Measurements from ENCODE around the gene C1QTNF4.
"Not testable (repeated sequence)": the region's sequence is repeated elsewhere in the genome, so short reads cannot be mapped to it uniquely, and the experiment has no call there.

Gene C1QTNF4

GRCh38 chr11:47566149-47566698, 28.0 kb downstream of the C1QTNF4 start:
- H3K27ac ChIP-seq: peak overlapping the region; percentile 91
- H3K36me3 ChIP-seq: peaks cover 25% of the 10 kb centered on the region
- H3K4me3 ChIP-seq (ENCODE audit: low read depth, low read length): peak overlapping the region; percentile 67
- H3K27me3 ChIP-seq (ENCODE audit: insufficient read depth, low read depth, severe bottlenecking): no peaks in the 10 kb centered on the region
- TF ChIP-seq, protein P1, sequence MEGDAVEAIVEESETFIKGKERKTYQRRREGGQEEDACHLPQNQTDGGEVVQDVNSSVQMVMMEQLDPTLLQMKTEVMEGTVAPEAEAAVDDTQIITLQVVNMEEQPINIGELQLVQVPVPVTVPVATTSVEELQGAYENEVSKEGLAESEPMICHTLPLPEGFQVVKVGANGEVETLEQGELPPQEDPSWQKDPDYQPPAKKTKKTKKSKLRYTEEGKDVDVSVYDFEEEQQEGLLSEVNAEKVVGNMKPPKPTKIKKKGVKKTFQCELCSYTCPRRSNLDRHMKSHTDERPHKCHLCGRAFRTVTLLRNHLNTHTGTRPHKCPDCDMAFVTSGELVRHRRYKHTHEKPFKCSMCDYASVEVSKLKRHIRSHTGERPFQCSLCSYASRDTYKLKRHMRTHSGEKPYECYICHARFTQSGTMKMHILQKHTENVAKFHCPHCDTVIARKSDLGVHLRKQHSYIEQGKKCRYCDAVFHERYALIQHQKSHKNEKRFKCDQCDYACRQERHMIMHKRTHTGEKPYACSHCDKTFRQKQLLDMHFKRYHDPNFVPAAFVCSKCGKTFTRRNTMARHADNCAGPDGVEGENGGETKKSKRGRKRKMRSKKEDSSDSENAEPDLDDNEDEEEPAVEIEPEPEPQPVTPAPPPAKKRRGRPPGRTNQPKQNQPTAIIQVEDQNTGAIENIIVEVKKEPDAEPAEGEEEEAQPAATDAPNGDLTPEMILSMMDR (IDR thresholded peaks at IDR 0.05; ENCODE audit: low read depth, low read length): no peak
- DNase-seq: peak; percentile 39
- H3K9me3 ChIP-seq (ENCODE audit: severe bottlenecking): no peaks in the 10 kb centered on the region

- Histone ChIP-seq H3K4me3 (ENCODE audit: low read depth, low read length) (peak within 1 kb of the TSS; percentile 67), H3K9me3 (ENCODE audit: severe bottlenecking) (no peaks in the 10 kb centered on the region), H3K27ac (peak within 1 kb of the TSS; percentile 91), H3K36me3 (peaks cover 25% of the 10 kb centered on the region), H3K27me3 (ENCODE audit: insufficient read depth, low read depth, severe bottlenecking) (no peaks in the 10 kb centered on the region)
- DNase-seq: peak; percentile 84
- TF ChIP-seq, protein P1 (IDR thresholded peaks at IDR 0.05; ENCODE audit: low read depth, low read length): no peak
Measured at GRCh38 chr11:47565340-47566148, 28.7 kb downstream of the C1QTNF4 start, which contains the start of gene PTPMT1. PTPMT1 (plus strand) TSS chr11:47565599; CDS start chr11:47565623, 24 bp downstream.

GRCh38 chr11:47564933-47565339, 29.3 kb downstream of the C1QTNF4 start:
- no peaks in the 10 kb centered on the region for H3K27me3 ChIP-seq (ENCODE audit: insufficient read depth, low read depth, severe bottlenecking)
- peak overlapping the region; percentile 91 for H3K27ac ChIP-seq
- TF ChIP-seq, protein P1 (IDR thresholded peaks at IDR 0.05; ENCODE audit: low read depth, low read length): no peak
- H3K36me3 ChIP-seq: peaks cover 22% of the 10 kb centered on the region
- no peak for DNase-seq
- H3K9me3 ChIP-seq (ENCODE audit: severe bottlenecking): no peaks in the 10 kb centered on the region
- H3K4me3 ChIP-seq (ENCODE audit: low read depth, low read length): peak overlapping the region; percentile 67

DNA sequence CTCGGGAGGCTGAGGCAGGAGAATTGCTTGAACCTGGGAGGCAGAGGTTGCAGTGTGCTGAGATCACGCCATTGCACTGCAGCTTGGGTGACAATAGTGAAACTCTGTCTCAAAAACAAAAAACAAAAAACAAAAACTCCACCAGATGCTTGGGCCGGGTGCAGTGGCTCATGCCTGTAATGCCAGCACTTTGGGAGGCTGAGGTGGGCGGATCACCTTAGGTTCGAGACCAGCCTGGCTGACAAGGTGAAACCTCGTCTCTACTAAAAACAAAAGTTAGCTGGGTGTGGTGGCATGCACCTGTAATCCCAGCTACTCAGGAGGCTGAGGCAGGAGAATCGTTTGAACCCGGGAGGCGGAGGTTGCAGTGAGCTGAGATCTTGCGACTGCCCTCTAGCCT, 29.8 kb downstream of the C1QTNF4 start:
- not testable (repeated sequence) for DNase-seq; H3K27me3 ChIP-seq (ENCODE audit: insufficient read depth, low read depth, severe bottlenecking); H3K27ac ChIP-seq; H3K9me3 ChIP-seq (ENCODE audit: severe bottlenecking); H3K4me3 ChIP-seq (ENCODE audit: low read depth, low read length)
- peaks cover 16% of the 10 kb centered on the region for H3K36me3 ChIP-seq

GRCh38 chr11:47562393-47562792, 31.8 kb downstream of the C1QTNF4 start:
- H3K4me3 ChIP-seq (ENCODE audit: low read depth, low read length); H3K36me3 ChIP-seq; DNase-seq; H3K9me3 ChIP-seq (ENCODE audit: severe bottlenecking); H3K27ac ChIP-seq; H3K27me3 ChIP-seq (ENCODE audit: insufficient read depth, low read depth, severe bottlenecking): not testable (repeated sequence)

GRCh38 chr11:47560426-47560825, 33.8 kb downstream of the C1QTNF4 start:
- Histone ChIP-seq H3K27ac (no peak overlapping the region), H3K4me3 (ENCODE audit: low read depth, low read length) (no peak overlapping the region), H3K27me3 (ENCODE audit: insufficient read depth, low read depth, severe bottlenecking) (no peaks in the 10 kb centered on the region), H3K36me3 (no peaks in the 10 kb centered on the region), H3K9me3 (ENCODE audit: severe bottlenecking) (no peaks in the 10 kb centered on the region)
- no peak for DNase-seq
- TF ChIP-seq, protein P1 (IDR thresholded peaks at IDR 0.05; ENCODE audit: low read depth, low read length): no peak

Data from WERI-Rb-1 (cell line).